Activated CD4-positive, alpha-beta T cell treated with anti-CD3 and anti-CD28 coated beads, Interleukin-2, amount 50 U/mL, for 16 hours (primary cell): ENCODE measurements around the gene SULF2.
"Not testable (repeated sequence)": the region's sequence is repeated elsewhere in the genome, so short reads cannot be mapped to it uniquely, and the experiment has no call there.

ENCODE experiments used
- DNase-seq: peaks from one replicate; pipeline ENCODE4 v3.0.0-alpha.2; 2020

Gene SULF2

DNA sequence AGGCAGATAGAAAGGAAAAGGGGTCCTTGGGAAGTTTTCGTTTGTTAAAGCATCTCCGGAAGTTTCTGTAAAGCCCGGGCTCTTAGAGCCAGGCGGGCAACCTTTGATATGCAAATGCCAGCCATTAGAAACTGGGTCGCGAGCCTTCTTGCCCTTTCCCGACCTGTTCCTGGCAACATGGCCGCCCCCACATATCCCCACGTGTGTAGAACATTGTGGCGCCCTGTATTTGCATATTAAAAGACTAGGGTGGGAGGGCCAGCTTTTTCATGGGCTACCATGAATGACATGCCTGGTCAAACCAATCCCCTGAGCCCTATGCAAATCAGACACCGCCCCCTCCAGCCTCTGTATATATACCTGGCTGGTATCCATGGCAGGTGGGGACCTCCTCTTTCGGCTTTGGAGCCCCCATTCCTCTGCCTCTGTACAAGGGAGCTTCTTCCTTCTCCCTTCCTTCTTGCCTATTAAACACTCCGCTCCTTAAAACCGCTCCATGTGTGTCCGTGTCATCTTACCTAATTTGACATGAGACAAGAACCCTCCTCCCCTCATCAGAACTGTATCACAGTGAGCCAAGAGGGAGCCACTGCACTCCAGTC, 19.0 kb upstream of the SULF2 start:
- DNase-seq, result not testable (repeated sequence)

DNA sequence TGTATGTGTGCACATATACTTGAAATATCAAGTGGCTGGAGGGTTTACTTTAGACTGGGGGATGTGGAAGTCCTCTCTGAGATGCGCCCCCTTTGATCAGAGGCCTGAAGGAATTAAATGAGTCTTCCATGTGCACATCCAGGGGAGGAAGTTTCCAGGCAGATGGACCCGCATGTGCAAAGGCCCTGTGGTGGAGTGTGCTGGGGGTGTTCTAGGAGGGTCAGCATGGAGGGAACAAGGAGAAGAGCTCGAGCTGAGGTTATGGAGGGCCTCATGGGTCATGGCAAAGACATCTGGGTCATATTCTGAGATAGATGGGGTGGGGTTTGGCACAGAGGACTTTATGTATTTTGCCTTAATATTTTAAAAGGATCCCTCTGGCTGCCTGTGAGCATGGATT, 17.7 kb upstream of the SULF2 start:
- no peak for DNase-seq

DNA sequence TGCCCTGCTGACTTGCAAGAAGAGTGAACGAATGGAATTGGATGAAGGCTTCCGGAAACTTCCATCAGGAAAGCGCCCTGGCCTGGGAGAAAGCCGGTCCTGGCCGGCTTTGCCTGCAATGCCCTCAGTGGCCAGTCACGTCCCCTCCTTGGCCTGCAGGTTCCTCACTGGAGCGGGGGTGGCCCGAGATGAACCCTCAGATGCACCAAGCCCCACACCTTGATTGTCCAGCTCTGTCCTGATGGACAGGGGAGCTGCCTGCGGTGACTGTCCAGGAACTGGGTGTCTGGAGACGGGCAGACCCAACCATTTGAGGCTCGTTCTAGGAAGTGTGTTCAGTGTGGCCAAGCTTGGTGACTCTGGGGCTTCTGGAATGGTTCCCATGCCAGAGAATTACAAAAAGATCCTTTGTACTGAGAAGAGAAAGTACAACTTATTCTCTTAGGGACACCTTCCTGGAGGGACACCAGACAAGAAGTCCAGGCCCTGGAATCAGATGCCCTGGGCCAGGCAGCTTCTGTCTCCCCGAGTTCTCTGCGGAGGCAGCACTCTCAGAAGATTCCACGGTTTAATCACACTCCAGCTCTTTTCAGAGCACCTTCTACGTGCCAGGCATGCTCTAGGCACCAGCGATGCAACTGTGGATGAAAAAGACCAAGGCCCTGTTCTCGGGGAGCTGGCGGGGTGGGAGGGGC, 17.1 kb upstream of the SULF2 start:
- no peak for DNase-seq

- DNase-seq, result no peak
Measured at GRCh38 chr20:47801759-47802158, 16.5 kb upstream of the SULF2 start.

DNA sequence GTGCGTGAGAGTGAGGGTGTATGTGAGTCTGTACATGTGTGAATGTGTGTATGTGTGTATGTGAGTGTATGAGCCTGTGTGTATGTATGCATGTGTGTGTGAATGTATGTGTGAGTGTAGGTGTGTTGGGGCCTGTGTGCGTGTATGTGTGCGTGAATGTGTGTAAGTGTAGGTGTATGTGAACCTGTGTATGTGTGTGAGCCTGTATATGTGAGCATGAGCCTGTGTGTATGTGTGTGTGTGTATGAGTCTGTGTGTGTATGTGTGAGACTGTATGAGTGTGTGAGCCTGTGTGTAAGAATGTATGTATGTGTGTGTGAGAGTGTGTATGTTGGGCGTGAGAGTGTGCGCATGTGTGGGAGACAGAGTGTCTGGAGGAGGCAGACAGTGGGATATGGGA, 15.8 kb upstream of the SULF2 start:
- DNase-seq, result no peak

GRCh38 chr20:47800623-47801022, 15.3 kb upstream of the SULF2 start:
- no peak for DNase-seq

- no peak for DNase-seq
Measured at GRCh38 chr20:47799116-47799715, 13.9 kb upstream of the SULF2 start.

DNA sequence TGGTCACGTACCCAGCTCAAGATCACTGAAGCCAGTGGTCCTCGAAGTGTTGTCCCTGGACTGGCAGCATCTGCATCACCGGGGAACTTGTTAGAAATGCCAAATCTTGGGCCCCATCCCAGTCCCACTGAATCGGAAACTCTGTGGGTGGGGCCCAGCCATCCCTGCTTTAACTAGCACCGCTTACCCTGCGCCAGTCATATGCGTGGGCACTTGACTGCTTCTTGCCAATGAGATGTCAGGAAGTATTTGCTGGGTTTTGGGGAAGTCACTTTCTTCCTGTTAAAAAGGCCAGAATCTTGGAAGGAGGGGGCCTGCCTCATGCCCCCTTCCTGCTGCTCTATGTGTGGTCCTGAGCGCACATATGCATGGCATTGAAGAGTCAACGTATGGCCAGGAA, 11.7 kb upstream of the SULF2 start:
- no peak for DNase-seq

- no peak for DNase-seq
Measured at GRCh38 chr20:47795214-47795907, 10.1 kb upstream of the SULF2 start.

DNA sequence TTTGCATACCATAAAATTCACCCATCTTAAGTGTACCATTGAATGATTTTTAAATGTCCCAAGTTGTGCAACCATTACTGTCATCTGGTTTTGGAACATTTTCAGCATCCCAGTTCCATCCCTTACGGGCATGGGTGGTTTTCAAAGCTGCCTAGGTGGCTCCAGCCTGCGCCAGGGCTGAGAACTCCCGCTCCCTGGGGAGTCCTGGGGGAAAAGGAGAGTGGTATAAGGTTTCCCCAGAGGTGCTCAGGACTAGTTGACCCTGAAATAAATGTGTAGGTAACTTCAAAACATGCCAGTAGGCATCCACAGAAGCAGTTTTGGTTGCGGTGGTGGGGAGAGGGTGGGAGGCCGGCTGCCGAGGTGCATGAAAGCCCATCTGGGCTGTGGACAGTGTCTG, 9.0 kb upstream of the SULF2 start:
- not testable (repeated sequence) for DNase-seq

DNA sequence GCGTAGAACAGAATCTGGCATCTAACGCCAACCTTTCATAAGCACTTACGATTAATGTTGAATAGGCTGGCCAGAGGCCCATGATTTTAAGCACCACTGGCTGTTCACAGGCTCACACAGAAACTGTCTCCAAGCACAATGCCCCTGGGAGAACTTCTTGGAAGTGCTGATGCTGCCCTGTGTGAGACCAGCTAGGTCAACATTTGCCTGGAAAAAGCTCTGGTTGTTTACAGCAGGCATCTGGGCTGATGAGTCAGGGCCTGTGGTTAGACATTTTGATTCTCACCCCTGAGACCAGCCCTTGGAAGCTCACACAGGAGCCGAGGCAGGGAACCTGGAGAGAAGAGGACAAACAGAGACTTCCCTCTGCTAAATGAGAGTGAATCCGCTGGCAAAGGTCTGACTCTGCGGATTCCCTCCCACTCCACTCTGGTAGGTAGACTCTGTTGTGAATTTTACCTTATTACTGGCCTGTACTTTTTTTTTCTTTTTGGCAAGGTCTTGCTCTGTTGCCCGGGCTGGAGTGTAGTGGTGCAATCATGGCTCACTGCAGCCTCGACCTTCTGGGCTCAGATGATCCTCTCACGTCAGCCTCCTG, 6.8 kb upstream of the SULF2 start:
- no peak for DNase-seq

GRCh38 chr20:47791084-47791599, 5.9 kb upstream of the SULF2 start:
- DNase-seq, result no peak

- DNase-seq, result no peak
Measured at GRCh38 chr20:47790580-47790965, 5.3 kb upstream of the SULF2 start.

GRCh38 chr20:47789764-47790579, 4.7 kb upstream of the SULF2 start:
- DNase-seq, result no peak

- no peak for DNase-seq
Measured at GRCh38 chr20:47789081-47789763, 3.9 kb upstream of the SULF2 start.

DNA sequence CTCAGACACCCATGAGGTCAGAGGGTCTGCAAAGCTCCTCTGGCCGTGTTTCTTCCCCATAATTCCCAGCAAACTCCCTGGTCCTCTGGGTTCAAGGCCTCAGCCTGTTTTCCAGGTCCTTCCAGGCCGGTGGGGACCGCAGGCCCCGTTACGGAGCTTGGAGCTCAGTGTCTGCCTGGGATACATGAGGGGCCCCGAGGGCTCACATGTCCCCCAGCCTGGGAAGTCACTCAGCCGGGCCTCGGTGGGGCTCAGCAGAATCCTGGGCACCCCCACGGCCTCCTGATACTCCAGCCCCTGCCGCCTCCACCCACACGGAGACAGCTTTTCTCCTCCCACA, 3.4 kb upstream of the SULF2 start:
- no peak for DNase-seq

- DNase-seq, result no peak
Measured at GRCh38 chr20:47786765-47787107, 1.5 kb upstream of the SULF2 start.

GRCh38 chr20:47785854-47786764, 828 bp upstream of the SULF2 start:
- no peak for DNase-seq

DNA sequence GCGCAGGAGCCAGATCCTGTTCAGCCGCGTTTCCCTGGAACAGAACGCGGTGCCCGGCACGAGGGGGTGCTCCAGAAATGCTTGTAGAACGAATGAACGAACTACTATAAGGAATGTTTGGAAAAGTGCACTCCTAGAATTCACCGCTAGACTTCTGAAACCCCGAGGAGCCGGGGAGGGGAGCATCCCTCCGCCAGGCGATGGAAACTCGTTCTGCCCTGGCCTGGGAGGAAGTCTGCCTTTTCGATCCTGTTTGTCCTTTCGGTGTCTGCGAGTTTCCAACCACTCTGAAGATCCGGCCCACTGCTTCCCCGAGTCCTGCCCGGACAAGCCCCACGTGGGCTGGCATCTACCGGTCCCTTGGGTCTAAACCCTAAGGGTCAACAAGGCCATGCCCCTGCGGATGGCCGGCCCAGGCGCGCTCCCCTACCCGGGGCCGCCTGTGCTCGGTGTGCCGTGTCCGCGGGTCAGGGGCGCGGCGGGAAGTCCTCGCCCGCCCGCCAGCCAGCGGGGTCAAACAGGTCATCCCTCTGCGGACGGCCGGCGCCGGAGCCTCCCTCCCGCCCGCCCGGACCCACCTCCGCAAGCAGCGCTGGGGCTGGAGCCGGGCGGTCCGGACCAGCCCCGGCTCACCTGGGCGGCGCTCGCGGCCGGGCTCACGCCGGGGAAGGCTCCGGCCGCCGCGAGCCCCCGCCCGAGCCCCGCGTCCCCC, 526 bp downstream of the SULF2 start:
- DNase-seq, result no peak
